A549 (cell line): ENCODE measurements around the gene ANP32A. TPM values are rescaled to one million over a fixed set of nuclear protein-coding genes. Genes with fewer than 3 reads are reported as not detected.

ENCODE experiments used
- ATAC-seq, 2 experiments: fragments of 200-7000 bp in 1 of 2; fragments of >200 bp in 1 of 2; cut with Nextera tagmentation in 1 of 2; cut with Tn5 transposase in 1 of 2; 3 replicates each; pipeline versions ENCODE4 v1.8.0 to v1.9.1; 2018 to 2020; ENCODE audit warnings: mild to moderate bottlenecking in 1 of 2, moderate library complexity in 1 of 2
- CTCF ChIA-PET: fragments of 300-600 bp; sonication (Branson Sonifier 250); formaldehyde crosslinking; extraction: SDS; loops from one replicate; lab custom pipeline; 2021; ENCODE audit warnings: antibody characterized with exemption, inconsistent platforms; lab: Yijun Ruan, JAX
- POLR2A ChIA-PET: fragments of 350-600 bp; formaldehyde crosslinking; extraction: SDS; loops from one replicate; lab custom pipeline; 2021; ENCODE audit warnings: antibody characterized with exemption, inconsistent platforms; lab: Yijun Ruan, JAX
- DNase-seq, 2 experiments: peaks; one replicate each; pipeline versions ENCODE4 v3.0.0 to v3.0.0-alpha.2; 2011 to 2016; ENCODE audit warnings: low read depth in 1 of 2, low spot score in 1 of 2
- FAIRE-seq: peaks from 2 replicates; lab custom pipeline; 2011; peaks lifted over from hg19 to GRCh38; lab: Jason Lieb, UNC
- H3K27ac ChIP-seq, 2 experiments: fragments of >200 bp; sonication (Bioruptor Twin); formaldehyde crosslinking; 3 replicates each; pipeline ENCODE4 v1.5.1; 2016 to 2017
- H3K4me1 ChIP-seq: fragments of >200 bp; sonication (Bioruptor Twin); formaldehyde crosslinking; 3 replicates; pipeline ENCODE4 v1.6.1; 2016
- H3K4me2 ChIP-seq: fragments of >200 bp; sonication (Bioruptor Twin); formaldehyde crosslinking; 3 replicates; pipeline ENCODE4 v1.6.1; 2016
- H3K4me3 ChIP-seq: fragments of >200 bp; sonication (Bioruptor Twin); formaldehyde crosslinking; 3 replicates; pipeline ENCODE4 v1.5.1; 2016
- H3K9me3 ChIP-seq: fragments of >200 bp; sonication (Bioruptor Twin); formaldehyde crosslinking; 3 replicates; pipeline ENCODE4 v1.6.1; 2016
- CHD2 ChIP-seq: fragments of 150-350 bp; IDR thresholded peaks from 2 replicates; pipeline ENCODE4 v1.6.1; 2014; ENCODE audit warnings: low read length; ENCODE audit not compliant: partially characterized antibody
- CHD4 ChIP-seq: fragments of 200-600 bp; sonication (generic); IDR thresholded peaks from 2 replicates; pipeline ENCODE4 v1.6.1; 2016; ENCODE audit warnings: antibody characterized with exemption, mild to moderate bottlenecking, borderline replicate concordance
- EHF ChIP-seq: fragments of 250-450 bp; sonication (Bioruptor Pico); IDR thresholded peaks from 2 replicates; pipeline ENCODE4 v1.5.0; 2020; ENCODE audit warnings: mild to moderate bottlenecking
- EHMT2 ChIP-seq: fragments of 200-600 bp; sonication (generic); IDR thresholded peaks from 2 replicates; pipeline ENCODE4 v1.6.1; 2016; ENCODE audit warnings: antibody characterized with exemption, low read depth, mild to moderate bottlenecking, moderate library complexity
- KDM5A ChIP-seq: fragments of 200-600 bp; sonication (generic); IDR thresholded peaks from 2 replicates; pipeline ENCODE4 v1.6.1; 2016; ENCODE audit warnings: antibody characterized with exemption, mild to moderate bottlenecking
- MAFK ChIP-seq: fragments of 450-650 bp; IDR thresholded peaks from 2 replicates; pipeline ENCODE4 v1.6.1; 2014; ENCODE audit not compliant: partially characterized antibody
- MYC ChIP-seq: IDR thresholded peaks from 2 replicates; pipeline ENCODE4 v1.6.1; 2012; ENCODE audit warnings: mild to moderate bottlenecking, inconsistent platforms, low read length, improper control_type of control experiment, borderline replicate concordance
- NPAS2 ChIP-seq: fragments of 250-450 bp; sonication (Bioruptor Pico); IDR thresholded peaks from 2 replicates; pipeline ENCODE4 v1.8.0; 2022; ENCODE audit warnings: mild to moderate bottlenecking, moderate library complexity, borderline replicate concordance
- PBX3 ChIP-seq: IDR thresholded peaks from 2 replicates; pipeline ENCODE4 v1.6.1; 2012
- POLR2A ChIP-seq: IDR thresholded peaks from 2 replicates; pipeline ENCODE4 v1.6.1; 2012; ENCODE audit warnings: mild to moderate bottlenecking, low read length
- RAD21 ChIP-seq, 2 experiments: fragments of >200 bp in 1 of 2; sonication (Bioruptor Twin) in 1 of 2; formaldehyde crosslinking in 1 of 2; IDR thresholded peaks in 1 of 2; conservative IDR thresholded peaks in 1 of 2; 2 replicates in 1 of 2; 3 replicates in 1 of 2; pipeline ENCODE4 v1.6.1; 2012 to 2018; ENCODE audit warnings: inconsistent platforms in 1 of 2
- REST ChIP-seq: fragments of 200-600 bp; sonication (generic); IDR thresholded peaks from 2 replicates; pipeline ENCODE4 v1.6.1; 2016; ENCODE audit warnings: antibody characterized with exemption, mild to moderate bottlenecking, moderate library complexity
- TFCP2L1 ChIP-seq: fragments of 250-450 bp; sonication (Bioruptor Pico); IDR thresholded peaks from 2 replicates; pipeline ENCODE4 v1.5.0; 2021; ENCODE audit warnings: mild to moderate bottlenecking
- ZFP36 ChIP-seq: fragments of 450-650 bp; IDR thresholded peaks from 2 replicates; pipeline ENCODE4 v1.6.1; 2014; ENCODE audit warnings: borderline replicate concordance; ENCODE audit not compliant: partially characterized antibody
- WGBS: methylation state at CpG from one replicate; pipeline ENCODE4 v1.1.6; 2017; ENCODE audit errors: missing lambda C conversion rate; 5-methylcytosine and 5-hydroxymethylcytosine counted together
- polyA plus RNA-seq, 4 experiments: library from polyadenylated mRNA; depleted of rRNA in 3 of 4; stranded (reverse); fragments of >200 nt; fragmentation: RNase III in 1 of 4; extraction: RNeasy Plus Mini Kit Qiagen cat#74134 plus additional on column Dnase treatment in 1 of 4; gene quantifications; 2 replicates in 3 of 4; 3 replicates in 1 of 4; pipeline ENCODE4 v1.2.3, GENCODE V29; 2011 to 2017
- TF ChIP-seq, protein P1 (sequence below): fragments of >200 bp; sonication (Bioruptor Twin); formaldehyde crosslinking; IDR thresholded peaks from 3 replicates; pipeline ENCODE4 v1.5.1; 2016

The ANP32A gene
- polyA plus RNA-seq, 2 of the 4 experiments (the other 2 are of a cell fraction), result 208 to 354 TPM

DNA sequence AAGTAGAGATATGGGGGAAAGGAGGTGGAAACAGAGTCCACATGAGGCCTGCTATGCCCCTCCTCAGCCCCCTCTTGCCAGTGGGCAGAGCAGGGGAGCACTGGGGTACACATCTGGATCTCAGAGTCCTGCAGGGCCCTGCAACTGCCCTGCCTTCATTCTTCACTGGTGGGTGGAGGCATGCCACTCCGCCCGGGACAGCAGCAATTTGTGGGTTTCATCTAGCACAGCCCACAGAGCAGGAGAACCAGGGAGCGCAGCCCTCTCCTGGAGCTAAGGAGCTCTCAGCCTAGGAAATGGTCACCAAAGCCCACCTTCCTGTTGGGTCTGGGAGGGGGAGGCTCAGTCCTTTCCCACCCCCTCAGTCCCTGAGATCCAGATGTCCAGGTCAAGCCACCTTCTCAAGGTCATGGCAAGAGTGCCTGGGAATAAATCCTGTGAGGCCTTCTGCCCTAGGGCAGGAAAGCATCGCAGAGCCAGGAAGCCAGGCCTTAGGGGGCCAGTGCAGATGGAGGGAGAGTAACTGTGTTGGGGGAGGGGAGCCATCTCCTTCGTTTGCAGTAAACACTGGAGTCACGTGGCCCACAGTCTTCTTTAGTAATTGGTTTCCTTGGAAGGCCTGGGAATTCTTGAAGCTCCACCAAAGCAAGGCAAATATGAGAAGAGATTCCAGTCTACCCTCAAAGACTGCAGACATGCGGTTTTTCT, 31.0 kb downstream of the ANP32A start:
- DNase-seq, result no peak
- 88% methylated on average over 7 of the region's 7 CpGs for WGBS
- Histone ChIP-seq H3K9me3 (no peaks in the 10 kb centered on the region), H3K27ac (0 out of 6 replicates have a peak overlapping the region, but pooled peaks of 1 of the 2 experiments have one; percentile 23), H3K4me3 (no peak overlapping the region), H3K4me1 (peaks cover 46% of the 10 kb centered on the region; the same call in 1 of the 3 replicates), H3K4me2 (no peak overlapping the region)
- TF ChIP-seq RAD21 (conservative IDR thresholded peaks at IDR 0.05 in 1 of 2, IDR thresholded peaks at IDR 0.05 in 1 of 2), result no peak
- no peak for TF ChIP-seq ZFP36
- TF ChIP-seq EHF (CRISPR knock-in tag), result no peak
- TF ChIP-seq REST, result no peak
- TF ChIP-seq MYC, result no peak
- TF ChIP-seq, protein P1, sequence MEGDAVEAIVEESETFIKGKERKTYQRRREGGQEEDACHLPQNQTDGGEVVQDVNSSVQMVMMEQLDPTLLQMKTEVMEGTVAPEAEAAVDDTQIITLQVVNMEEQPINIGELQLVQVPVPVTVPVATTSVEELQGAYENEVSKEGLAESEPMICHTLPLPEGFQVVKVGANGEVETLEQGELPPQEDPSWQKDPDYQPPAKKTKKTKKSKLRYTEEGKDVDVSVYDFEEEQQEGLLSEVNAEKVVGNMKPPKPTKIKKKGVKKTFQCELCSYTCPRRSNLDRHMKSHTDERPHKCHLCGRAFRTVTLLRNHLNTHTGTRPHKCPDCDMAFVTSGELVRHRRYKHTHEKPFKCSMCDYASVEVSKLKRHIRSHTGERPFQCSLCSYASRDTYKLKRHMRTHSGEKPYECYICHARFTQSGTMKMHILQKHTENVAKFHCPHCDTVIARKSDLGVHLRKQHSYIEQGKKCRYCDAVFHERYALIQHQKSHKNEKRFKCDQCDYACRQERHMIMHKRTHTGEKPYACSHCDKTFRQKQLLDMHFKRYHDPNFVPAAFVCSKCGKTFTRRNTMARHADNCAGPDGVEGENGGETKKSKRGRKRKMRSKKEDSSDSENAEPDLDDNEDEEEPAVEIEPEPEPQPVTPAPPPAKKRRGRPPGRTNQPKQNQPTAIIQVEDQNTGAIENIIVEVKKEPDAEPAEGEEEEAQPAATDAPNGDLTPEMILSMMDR, result no peak
- no peak for TF ChIP-seq CHD2
- no peak for TF ChIP-seq KDM5A
- no peak for TF ChIP-seq EHMT2
- TF ChIP-seq POLR2A, result no peak
- FAIRE-seq, result no peak
- ATAC-seq, result no peak; a peak in 1 of 6 replicates
- ChIA-PET POLR2A (no interaction called here), CTCF (interaction anchor here (0.5 to 3.1 kb wide), 5 partner anchors 10 to 86 kb away, joined by 3 to 20 read pairs (median 4); no protein-coding TSS in a partner anchor)

GRCh38 chr15:68789091-68789490, 31.6 kb downstream of the ANP32A start:
- FAIRE-seq (no peak), DNase-seq (no peak), ATAC-seq (no peak; a peak in 1 of 6 replicates)
- Histone ChIP-seq H3K4me3 (no peak overlapping the region), H3K4me1 (peaks cover 44% of the 10 kb centered on the region; the same call in 1 of the 3 replicates), H3K9me3 (no peaks in the 10 kb centered on the region), H3K4me2 (no peak overlapping the region), H3K27ac (0 out of 6 replicates have a peak overlapping the region, but pooled peaks of 1 of the 2 experiments have one; percentile 23)
- POLR2A ChIA-PET, result no interaction called here
- WGBS, result 93% methylated on average over 1 of the region's 1 CpG
- TF ChIP-seq PBX3, result no peak
- CTCF ChIA-PET, result interaction anchor here (0.6 to 3.1 kb wide), 9 partner anchors 11 to 659 kb away, joined by 3 to 20 read pairs (median 3); no protein-coding TSS in a partner anchor

DNA sequence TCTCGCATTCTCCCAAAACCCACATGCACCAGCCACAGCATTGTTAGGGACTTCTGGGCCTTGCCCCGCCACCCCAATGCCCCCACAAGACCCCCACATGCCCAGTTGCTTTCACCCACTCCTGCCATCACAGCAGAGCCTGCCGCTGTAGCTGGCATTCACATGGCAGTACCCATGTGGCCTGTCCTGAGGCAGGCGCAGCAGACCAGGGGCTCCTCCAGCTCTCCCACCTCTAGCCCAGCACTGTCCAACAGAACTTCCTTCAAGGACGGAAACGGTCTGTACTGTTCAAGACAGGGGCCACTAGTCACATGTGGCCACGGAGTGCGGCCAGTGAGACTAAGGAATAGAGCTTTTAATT, 32.5 kb downstream of the ANP32A start:
- CTCF ChIA-PET, result interaction anchor here (0.8 to 3.1 kb wide), 8 partner anchors 10 to 114 kb away, joined by 3 to 20 read pairs (median 4); no protein-coding TSS in a partner anchor
- TF ChIP-seq ZFP36 (no peak), CHD4 (no peak), EHF (CRISPR knock-in tag) (no peak), REST (no peak), MAFK (no peak), TFCP2L1 (CRISPR knock-in tag) (no peak), NPAS2 (no peak)
- Histone ChIP-seq H3K27ac (no peak overlapping the region), H3K4me1 (peaks cover 37% of the 10 kb centered on the region; the same call in 1 of the 3 replicates), H3K4me2 (no peak overlapping the region), H3K4me3 (no peak overlapping the region), H3K9me3 (no peaks in the 10 kb centered on the region)
- 97% methylated on average over 7 of the region's 8 CpGs for WGBS
- POLR2A ChIA-PET, result no interaction called here
- ATAC-seq (no peak), FAIRE-seq (no peak), DNase-seq (no peak)
